ENCODE measurements around the gene ARL15.

DNA sequence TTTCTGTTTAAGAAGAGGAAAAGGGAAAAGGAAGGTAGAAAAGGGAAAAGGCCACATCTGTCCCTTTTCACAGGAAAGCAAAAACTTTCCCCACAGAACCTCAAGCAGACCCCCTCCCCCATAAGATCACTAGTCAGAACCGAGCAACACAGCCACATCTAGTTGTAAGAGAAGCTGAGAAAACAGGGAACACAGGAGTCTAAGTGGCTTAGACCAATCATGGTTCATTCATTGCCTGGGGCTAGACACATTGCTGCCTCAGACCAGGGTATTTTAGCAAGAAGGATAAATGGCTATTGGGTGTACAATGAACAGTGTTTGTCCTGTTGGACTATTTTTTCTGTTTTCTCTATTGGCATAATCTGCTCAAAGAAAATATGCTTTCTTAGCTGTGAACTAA is 98.0 kb downstream of the ARL15 start:
- TF ChIP-seq GATA2 (IDR thresholded peaks at IDR 0.05; ENCODE audit: low read depth, low read length) (no peak), GATA3 (IDR thresholded peaks at IDR 0.05; ENCODE audit: low read depth, low read length) (no peak)

Measured in SH-SY5Y (cell line).